Activated CD8-positive, alpha-beta memory T cell treated with anti-CD3 and anti-CD28 coated beads, Interleukin-2, amount 50 U/mL, for 48 hours (primary cell): ENCODE measurements around the gene VPS37B.

Source experiments
- DNase-seq: peaks from one replicate; pipeline ENCODE4 v3.0.0-alpha.2; 2020

The VPS37B gene

GRCh38 chr12:122865268-122866231 is 30.4 kb downstream of the VPS37B start:
- no peak for DNase-seq

GRCh38 chr12:122864894-122865253 is 31.1 kb downstream of the VPS37B start:
- DNase-seq, result no peak

GRCh38 chr12:122862872-122863701 is 32.8 kb downstream of the VPS37B start:
- no peak for DNase-seq

- no peak for DNase-seq
Observed at GRCh38 chr12:122862110-122862634, 33.8 kb downstream of the VPS37B start.

- no peak for DNase-seq
Observed at GRCh38 chr12:122861587-122861970, 34.3 kb downstream of the VPS37B start.

- DNase-seq, result no peak
Observed at GRCh38 chr12:122860854-122861586, 34.9 kb downstream of the VPS37B start.

- DNase-seq, result peak; percentile 94
Observed at GRCh38 chr12:122860040-122860853, 35.7 kb downstream of the VPS37B start.

GRCh38 chr12:122859303-122860039 is 36.5 kb downstream of the VPS37B start:
- DNase-seq, result no peak

- DNase-seq, result no peak
Observed at GRCh38 chr12:122858591-122859302, 37.2 kb downstream of the VPS37B start.

GRCh38 chr12:122858171-122858570 is 37.8 kb downstream of the VPS37B start:
- DNase-seq, result no peak

- no peak for DNase-seq
Observed at GRCh38 chr12:122856999-122857671, 38.8 kb downstream of the VPS37B start.

- no peak for DNase-seq
Observed at GRCh38 chr12:122855928-122856831, 39.7 kb downstream of the VPS37B start.

GRCh38 chr12:122855071-122855829 is 40.7 kb downstream of the VPS37B start:
- no peak for DNase-seq

- no peak for DNase-seq
Observed at GRCh38 chr12:122854554-122854953, 41.4 kb downstream of the VPS37B start.

GRCh38 chr12:122853582-122854245 is 42.2 kb downstream of the VPS37B start:
- DNase-seq, result no peak

- DNase-seq, result no peak
Observed at GRCh38 chr12:122852336-122853275, 43.3 kb downstream of the VPS37B start.
